K562 (cell line): ENCODE results near the gene BAZ2A. TPM values are rescaled to one million over a fixed set of nuclear protein-coding genes. Genes with fewer than 3 reads are reported as not detected.
A peak's percentile ranks its signal among the peaks of the same experiment; 100 is the strongest.

ENCODE experiments used
- BRD9 ChIP-seq: fragments of 450-650 bp; IDR thresholded peaks from 2 replicates; pipeline ENCODE4 v1.6.1; 2018; ENCODE audit warnings: low read depth; ENCODE audit not compliant: partially characterized antibody
- CBFA2T2 ChIP-seq: fragments of 450-650 bp; conservative IDR thresholded peaks from 2 replicates; pipeline ENCODE4 v1.6.1; 2017; ENCODE audit warnings: mild to moderate bottlenecking
- CC2D1A ChIP-seq: fragments of 450-650 bp; IDR thresholded peaks from 2 replicates; pipeline ENCODE4 v1.6.1; 2017; ENCODE audit warnings: mild to moderate bottlenecking
- CEBPB ChIP-seq: fragments of 450-650 bp; IDR thresholded peaks from 2 replicates; pipeline ENCODE4 v1.6.1; 2016; ENCODE audit warnings: missing genetic modification characterization, missing compliant biosample characterization
- E2F3 ChIP-seq: fragments of 250-450 bp; sonication (Bioruptor Pico); IDR thresholded peaks from 2 replicates; pipeline ENCODE4 v1.4.0; 2020; ENCODE audit warnings: mild to moderate bottlenecking
- MAFG ChIP-seq: fragments of 450-650 bp; conservative IDR thresholded peaks from 2 replicates; pipeline ENCODE4 v1.6.1; 2016; ENCODE audit warnings: missing genetic modification characterization, missing compliant biosample characterization
- POLR2AphosphoS2 ChIP-seq: IDR thresholded peaks from 2 replicates; pipeline ENCODE4 v1.6.1; 2012; ENCODE audit warnings: low read length, improper control_type of control experiment
- SIN3A ChIP-seq, 2 experiments: fragments of 150-350 bp in 1 of 2; IDR thresholded peaks; 2 replicates each; pipeline ENCODE4 v1.6.1; 2011 to 2016; ENCODE audit warnings: borderline replicate concordance in 2 of 2, low read depth in 2 of 2, low read length in 2 of 2, mild to moderate bottlenecking in 2 of 2, moderate library complexity in 2 of 2; ENCODE audit not compliant: control insufficient read depth in 1 of 2
- SOX6 ChIP-seq: fragments of 450-650 bp; IDR thresholded peaks from 2 replicates; pipeline ENCODE4 v1.6.1; 2014; ENCODE audit warnings: mild to moderate bottlenecking
- TAF1 ChIP-seq: IDR thresholded peaks from 2 replicates; pipeline ENCODE4 v1.6.1; 2011; ENCODE audit warnings: mild to moderate bottlenecking, low read length, moderate library complexity; ENCODE audit not compliant: insufficient read depth, control insufficient read depth, severe bottlenecking; ENCODE audit errors: extremely low read depth
- ZNF224 ChIP-seq: sonication (generic); formaldehyde crosslinking; IDR thresholded peaks from 2 replicates; pipeline ENCODE4 v1.8.0; 2022; ENCODE audit warnings: mild to moderate bottlenecking, missing genetic modification reagents
- polyA plus RNA-seq, 8 experiments: library from polyadenylated mRNA; depleted of rRNA in 4 of 8; stranded (reverse) in 5 of 8; unstranded in 3 of 8; fragments of >200 nt; fragmentation: Nextera tagmentation in 2 of 8; fragmentation: Illumina TruSeq in 1 of 8; extraction: Ambion mirVana in 2 of 8; extraction: Trizol in 1 of 8; gene quantifications; 2 replicates each; pipeline versions ENCODE4 v1.2.1 to v1.2.3, GENCODE V29; 2011 to 2014; ENCODE audit warnings: inconsistent platforms in 1 of 8, missing spikeins in 1 of 8
- total RNA-seq, 7 experiments: library from RNA; depleted of rRNA in 6 of 7; stranded (reverse); fragments of >200 nt in 6 of 7; fragmentation: Illumina TruSeq in 2 of 7; extraction: Trizol in 2 of 7; gene quantifications; 2 replicates each; pipeline versions ENCODE4 v1.2.1 to v1.2.3, GENCODE V29; 2011 to 2021; ENCODE audit warnings: low replicate concordance in 1 of 7
- TF ChIP-seq, protein P1 (sequence below), 2 experiments: fragments of 150-350 bp in 1 of 2; IDR thresholded peaks; 2 replicates each; pipeline ENCODE4 v1.6.1; 2012 to 2016; ENCODE audit warnings: low read depth in 2 of 2, low read length in 2 of 2, mild to moderate bottlenecking in 1 of 2, moderate library complexity in 1 of 2
- TF ChIP-seq, protein P2 (sequence below): fragments of 250-450 bp; sonication (Bioruptor Pico); IDR thresholded peaks from 2 replicates; pipeline ENCODE4 v1.5.0; 2020; ENCODE audit warnings: mild to moderate bottlenecking, borderline replicate concordance
- TF ChIP-seq, protein P3 (sequence below): fragments of 200-800 bp; sonication (Bioruptor generic); IDR thresholded peaks from 2 replicates; pipeline ENCODE4 v1.6.1; 2017; ENCODE audit warnings: missing genetic modification characterization, missing compliant biosample characterization
- TF ChIP-seq, protein P4 (sequence below): IDR thresholded peaks from 2 replicates; pipeline ENCODE4 v1.6.1; 2011; ENCODE audit not compliant: insufficient read length; ENCODE audit errors: extremely low read depth
- TF ChIP-seq, protein P5 (sequence below): fragments of 450-650 bp; formaldehyde crosslinking; IDR thresholded peaks from 2 replicates; pipeline ENCODE4 v1.4.0; 2022; ENCODE audit warnings: mild to moderate bottlenecking, moderate library complexity

The BAZ2A gene
- total and polyA plus RNA-seq, 9 of the 15 experiments (the other 6 are each of a cell fraction or from before 2014, with no cell fraction given), result 4.5 to 86.4 (median 26.2) TPM

DNA sequence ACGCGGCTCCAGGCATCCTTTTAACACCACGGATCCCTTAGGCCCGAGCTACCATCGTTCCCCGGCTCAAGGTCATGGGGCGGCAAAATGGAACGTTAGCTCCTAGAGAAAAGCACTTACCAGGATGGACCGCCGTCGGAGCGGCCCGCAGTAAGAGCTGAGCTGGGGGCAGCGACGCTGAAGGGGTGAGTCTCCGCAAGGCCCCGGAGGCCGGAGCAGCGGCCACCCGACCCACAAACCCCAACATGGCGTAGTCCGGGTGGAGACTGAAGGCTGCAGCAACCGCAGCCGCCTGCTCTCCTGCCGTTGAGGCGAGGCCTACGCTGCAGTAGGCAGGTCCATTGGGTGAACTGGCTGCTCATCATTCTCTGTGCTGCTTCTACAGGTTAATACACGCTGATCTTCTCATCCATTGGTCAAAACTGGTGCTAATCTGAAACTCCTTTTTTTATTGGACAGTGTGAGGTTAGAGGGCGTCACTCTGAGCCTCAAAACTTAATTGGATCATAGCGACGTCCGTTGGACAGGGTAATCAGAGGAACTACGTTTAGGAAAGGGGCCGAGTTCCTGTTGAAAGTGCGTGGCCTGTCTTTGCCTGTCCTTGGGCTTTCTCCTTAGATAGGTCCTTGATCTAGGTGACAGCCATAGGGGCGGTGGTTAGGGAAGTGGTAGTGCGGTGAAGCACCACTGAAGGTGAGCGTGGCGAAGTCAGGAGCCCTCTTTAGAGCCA, 15.8 kb upstream of the BAZ2A start, which contains the start of gene ATP5F1B (continued):
- TF ChIP-seq, protein P1, sequence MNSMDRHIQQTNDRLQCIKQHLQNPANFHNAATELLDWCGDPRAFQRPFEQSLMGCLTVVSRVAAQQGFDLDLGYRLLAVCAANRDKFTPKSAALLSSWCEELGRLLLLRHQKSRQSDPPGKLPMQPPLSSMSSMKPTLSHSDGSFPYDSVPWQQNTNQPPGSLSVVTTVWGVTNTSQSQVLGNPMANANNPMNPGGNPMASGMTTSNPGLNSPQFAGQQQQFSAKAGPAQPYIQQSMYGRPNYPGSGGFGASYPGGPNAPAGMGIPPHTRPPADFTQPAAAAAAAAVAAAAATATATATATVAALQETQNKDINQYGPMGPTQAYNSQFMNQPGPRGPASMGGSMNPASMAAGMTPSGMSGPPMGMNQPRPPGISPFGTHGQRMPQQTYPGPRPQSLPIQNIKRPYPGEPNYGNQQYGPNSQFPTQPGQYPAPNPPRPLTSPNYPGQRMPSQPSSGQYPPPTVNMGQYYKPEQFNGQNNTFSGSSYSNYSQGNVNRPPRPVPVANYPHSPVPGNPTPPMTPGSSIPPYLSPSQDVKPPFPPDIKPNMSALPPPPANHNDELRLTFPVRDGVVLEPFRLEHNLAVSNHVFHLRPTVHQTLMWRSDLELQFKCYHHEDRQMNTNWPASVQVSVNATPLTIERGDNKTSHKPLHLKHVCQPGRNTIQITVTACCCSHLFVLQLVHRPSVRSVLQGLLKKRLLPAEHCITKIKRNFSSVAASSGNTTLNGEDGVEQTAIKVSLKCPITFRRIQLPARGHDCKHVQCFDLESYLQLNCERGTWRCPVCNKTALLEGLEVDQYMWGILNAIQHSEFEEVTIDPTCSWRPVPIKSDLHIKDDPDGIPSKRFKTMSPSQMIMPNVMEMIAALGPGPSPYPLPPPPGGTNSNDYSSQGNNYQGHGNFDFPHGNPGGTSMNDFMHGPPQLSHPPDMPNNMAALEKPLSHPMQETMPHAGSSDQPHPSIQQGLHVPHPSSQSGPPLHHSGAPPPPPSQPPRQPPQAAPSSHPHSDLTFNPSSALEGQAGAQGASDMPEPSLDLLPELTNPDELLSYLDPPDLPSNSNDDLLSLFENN (IDR thresholded peaks at IDR 0.05; ENCODE audit: low read depth in 2 of 2, low read length in 2 of 2), result peak; percentile 15 to 70; a peak in 2 of 4 replicates
- TF ChIP-seq E2F3 (0 out of 2 replicates have a peak, but pooled peaks have one; percentile 44), BRD9 (peak; percentile 23), TAF1 (peak; percentile 97), CEBPB (tag) (no peak), SIN3A (IDR thresholded peaks at IDR 0.05; ENCODE audit: borderline replicate concordance in 2 of 2, control insufficient read depth in 1 of 2, low read depth in 2 of 2, low read length in 2 of 2) (peak; percentile 65; a peak in 2 of 4 replicates), POLR2AphosphoS2 (peak; percentile 88; the same call in 1 of the 2 replicates), MAFG (no peak), CC2D1A (0 out of 2 replicates have a peak, but pooled peaks have one; percentile 60), SOX6 (0 out of 2 replicates have a peak, but pooled peaks have one; percentile 11), CBFA2T2 (no peak), ZNF224 (CRISPR knock-in tag) (0 out of 2 replicates have a peak, but pooled peaks have one; percentile 75)
- TF ChIP-seq, protein P2, sequence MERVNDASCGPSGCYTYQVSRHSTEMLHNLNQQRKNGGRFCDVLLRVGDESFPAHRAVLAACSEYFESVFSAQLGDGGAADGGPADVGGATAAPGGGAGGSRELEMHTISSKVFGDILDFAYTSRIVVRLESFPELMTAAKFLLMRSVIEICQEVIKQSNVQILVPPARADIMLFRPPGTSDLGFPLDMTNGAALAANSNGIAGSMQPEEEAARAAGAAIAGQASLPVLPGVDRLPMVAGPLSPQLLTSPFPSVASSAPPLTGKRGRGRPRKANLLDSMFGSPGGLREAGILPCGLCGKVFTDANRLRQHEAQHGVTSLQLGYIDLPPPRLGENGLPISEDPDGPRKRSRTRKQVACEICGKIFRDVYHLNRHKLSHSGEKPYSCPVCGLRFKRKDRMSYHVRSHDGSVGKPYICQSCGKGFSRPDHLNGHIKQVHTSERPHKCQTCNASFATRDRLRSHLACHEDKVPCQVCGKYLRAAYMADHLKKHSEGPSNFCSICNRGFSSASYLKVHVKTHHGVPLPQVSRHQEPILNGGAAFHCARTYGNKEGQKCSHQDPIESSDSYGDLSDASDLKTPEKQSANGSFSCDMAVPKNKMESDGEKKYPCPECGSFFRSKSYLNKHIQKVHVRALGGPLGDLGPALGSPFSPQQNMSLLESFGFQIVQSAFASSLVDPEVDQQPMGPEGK (CRISPR knock-in tag), result peak; percentile 47; the same call in 1 of the 2 replicates
- TF ChIP-seq, protein P3, sequence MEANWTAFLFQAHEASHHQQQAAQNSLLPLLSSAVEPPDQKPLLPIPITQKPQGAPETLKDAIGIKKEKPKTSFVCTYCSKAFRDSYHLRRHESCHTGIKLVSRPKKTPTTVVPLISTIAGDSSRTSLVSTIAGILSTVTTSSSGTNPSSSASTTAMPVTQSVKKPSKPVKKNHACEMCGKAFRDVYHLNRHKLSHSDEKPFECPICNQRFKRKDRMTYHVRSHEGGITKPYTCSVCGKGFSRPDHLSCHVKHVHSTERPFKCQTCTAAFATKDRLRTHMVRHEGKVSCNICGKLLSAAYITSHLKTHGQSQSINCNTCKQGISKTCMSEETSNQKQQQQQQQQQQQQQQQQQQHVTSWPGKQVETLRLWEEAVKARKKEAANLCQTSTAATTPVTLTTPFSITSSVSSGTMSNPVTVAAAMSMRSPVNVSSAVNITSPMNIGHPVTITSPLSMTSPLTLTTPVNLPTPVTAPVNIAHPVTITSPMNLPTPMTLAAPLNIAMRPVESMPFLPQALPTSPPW (CRISPR knock-in tag), result peak; percentile 30; the same call in 1 of the 2 replicates
- TF ChIP-seq, protein P4, sequence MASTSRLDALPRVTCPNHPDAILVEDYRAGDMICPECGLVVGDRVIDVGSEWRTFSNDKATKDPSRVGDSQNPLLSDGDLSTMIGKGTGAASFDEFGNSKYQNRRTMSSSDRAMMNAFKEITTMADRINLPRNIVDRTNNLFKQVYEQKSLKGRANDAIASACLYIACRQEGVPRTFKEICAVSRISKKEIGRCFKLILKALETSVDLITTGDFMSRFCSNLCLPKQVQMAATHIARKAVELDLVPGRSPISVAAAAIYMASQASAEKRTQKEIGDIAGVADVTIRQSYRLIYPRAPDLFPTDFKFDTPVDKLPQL, result peak; percentile 62
- TF ChIP-seq, protein P5, sequence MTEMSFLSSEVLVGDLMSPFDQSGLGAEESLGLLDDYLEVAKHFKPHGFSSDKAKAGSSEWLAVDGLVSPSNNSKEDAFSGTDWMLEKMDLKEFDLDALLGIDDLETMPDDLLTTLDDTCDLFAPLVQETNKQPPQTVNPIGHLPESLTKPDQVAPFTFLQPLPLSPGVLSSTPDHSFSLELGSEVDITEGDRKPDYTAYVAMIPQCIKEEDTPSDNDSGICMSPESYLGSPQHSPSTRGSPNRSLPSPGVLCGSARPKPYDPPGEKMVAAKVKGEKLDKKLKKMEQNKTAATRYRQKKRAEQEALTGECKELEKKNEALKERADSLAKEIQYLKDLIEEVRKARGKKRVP (CRISPR knock-in tag), result 0 out of 2 replicates have a peak, but pooled peaks have one; percentile 34
